A375 (cell line): ENCODE measurements around the gene DAZ4. TPM values are rescaled to one million over a fixed set of nuclear protein-coding genes. Genes with fewer than 3 reads are reported as not detected.

Experiments used
- total RNA-seq: library from RNA; depleted of rRNA; stranded (reverse); fragments of >200 nt; shearing (Covaris generic); gene quantifications from 2 replicates; pipeline ENCODE4 v1.2.3, GENCODE V29; 2014; rRNA removed

Gene DAZ4
- not detected in 2 replicates for total RNA-seq

GRCh38 chrY:24833619-24834018 lies at the start of gene DAZ4:
Gene DAZ4, plus strand, starts transcription at chrY:24833919. Its CDS starts 208 bp downstream, at chrY:24834127.

GRCh38 chrY:24813293-24813692 lies 20.4 kb upstream of the DAZ4 start, which contains the start of gene DAZ3:
Gene DAZ3, minus strand, starts transcription at chrY:24813393. Its CDS starts 208 bp downstream, at chrY:24813185.

Other genes with a start within 250 kb of the DAZ4 start
- gene BPY2B, start 215.9 kb upstream of the DAZ4 start, total RNA-seq: not detected in 2 replicates
- gene DAZ3, start 20.5 kb upstream of the DAZ4 start, total RNA-seq: not detected in 2 replicates
- not detected in 2 replicates for gene BPY2C, start 218.2 kb downstream of the DAZ4 start, total RNA-seq